K562 (cell line): ENCODE measurements around the gene CBX1. TPM values are rescaled to one million over a fixed set of nuclear protein-coding genes. Genes with fewer than 3 reads are reported as not detected.

Experiments used
- ATAC-seq: fragments of 200-7000 bp; cut with Tn5 transposase; 3 replicates; pipeline ENCODE4 v1.9.1; 2020; ENCODE audit warnings: moderate library complexity
- BruUV-seq: library from RNA; stranded (reverse); fragments of 400-500 nt; replicated peaks from 2 replicates; lab custom pipeline; 2021; lab: Mats Ljungman, UMichigan
- CTCF ChIA-PET: fragments of 300-600 bp; formaldehyde crosslinking; extraction: SDS; loops from one replicate; lab custom pipeline; 2021; ENCODE audit warnings: low intra/inter-chr PET ratio; lab: Yijun Ruan, JAX
- POLR2A ChIA-PET: fragments of 300-600, 350-650 bp; sonication (Branson Sonifier 250); formaldehyde crosslinking; extraction: SDS; loops from one replicate; lab custom pipeline; 2021; ENCODE audit warnings: antibody characterized with exemption, inconsistent platforms; lab: Yijun Ruan, JAX
- DNase-seq, 4 experiments: peaks; one replicate each; pipeline versions ENCODE4 v3.0.0 to v3.0.0-alpha.2; 2011 to 2018; ENCODE audit warnings: low spot score in 3 of 4, mixed read lengths in 3 of 4; ENCODE audit errors: extremely low read depth in 1 of 4
- FAIRE-seq: peaks from 2 replicates; lab custom pipeline; 2011; peaks lifted over from hg19 to GRCh38; lab: Jason Lieb, UNC
- H2AFZ ChIP-seq: 2 replicates; pipeline ENCODE4 v1.6.0; 2011; ENCODE audit warnings: low read depth, low read length, control low read depth, inconsistent platforms
- H3K27ac ChIP-seq: fragments of 200-600 bp; 3 replicates; pipeline ENCODE4 v1.8.0; 2011; ENCODE audit warnings: low read depth, mild to moderate bottlenecking, control low read depth, inconsistent platforms, low read length, moderate library complexity, mixed read lengths; ENCODE audit errors: extremely low read depth
- H3K27me3 ChIP-seq, 2 experiments: fragments of 300-600 bp in 1 of 2; 2 replicates in 1 of 2; 3 replicates in 1 of 2; pipeline versions ENCODE4 v1.6.0 to v1.8.0; 2011; ENCODE audit warnings: inconsistent platforms in 2 of 2, low read length in 2 of 2, mild to moderate bottlenecking in 1 of 2, mixed read lengths in 1 of 2, moderate library complexity in 1 of 2; ENCODE audit not compliant: control insufficient read depth in 2 of 2, insufficient read depth in 2 of 2
- H3K36me3 ChIP-seq: fragments of 300-600 bp; 3 replicates; pipeline ENCODE4 v1.8.0; 2011; ENCODE audit warnings: mild to moderate bottlenecking, low read length, inconsistent platforms; ENCODE audit not compliant: control insufficient read depth, insufficient read depth
- H3K4me1 ChIP-seq, 2 experiments: fragments of 200-600 bp in 1 of 2; replicated peaks in 1 of 2; 2 replicates in 1 of 2; 3 replicates in 1 of 2; pipeline versions ENCODE4 v1.5.1 to v1.8.0; 2011; ENCODE audit warnings: inconsistent platforms in 2 of 2, low read length in 2 of 2, mild to moderate bottlenecking in 1 of 2, mixed read lengths in 1 of 2, moderate library complexity in 1 of 2; ENCODE audit not compliant: control insufficient read depth in 2 of 2, insufficient read depth in 2 of 2
- H3K4me2 ChIP-seq: 2 replicates; pipeline ENCODE4 v1.6.1; 2011; ENCODE audit warnings: low read length, control low read depth, inconsistent platforms, mixed read lengths; ENCODE audit not compliant: insufficient read depth
- H3K4me3 ChIP-seq: fragments of 200-600 bp; sonication (generic), shearing (Covaris generic); 2 replicates; pipeline ENCODE4 v1.5.1; 2016; ENCODE audit warnings: control low read depth, inconsistent platforms
- H3K79me2 ChIP-seq: fragments of 200-600 bp; 3 replicates; pipeline ENCODE4 v1.8.0; 2011; ENCODE audit warnings: low read length, inconsistent platforms; ENCODE audit not compliant: control insufficient read depth, insufficient read depth
- H3K9ac ChIP-seq, 2 experiments: 2 replicates each; pipeline versions ENCODE4 v1.6.0 to v1.6.1; 2011; ENCODE audit warnings: low read depth in 2 of 2, low read length in 2 of 2, control low read depth in 1 of 2, inconsistent platforms in 1 of 2, mild to moderate bottlenecking in 1 of 2, mixed read lengths in 1 of 2; ENCODE audit not compliant: insufficient read depth in 1 of 2
- H3K9me1 ChIP-seq: one replicate; pipeline ENCODE4 v1.6.0; 2011; ENCODE audit warnings: inconsistent platforms, mild to moderate bottlenecking, low read length, moderate library complexity; ENCODE audit not compliant: control insufficient read depth, insufficient read depth
- H3K9me3 ChIP-seq: replicated peaks from 2 replicates; pipeline ENCODE4 v1.5.1; 2011; ENCODE audit warnings: low read depth, low read length, inconsistent platforms; ENCODE audit not compliant: control insufficient read depth, insufficient read depth
- H4K20me1 ChIP-seq: replicated peaks from 2 replicates; pipeline ENCODE4 v1.6.1; 2011; ENCODE audit warnings: low read length, inconsistent platforms, mixed read lengths; ENCODE audit not compliant: control insufficient read depth, insufficient read depth
- CBFB ChIP-seq: sonication (generic); formaldehyde crosslinking; IDR thresholded peaks from 2 replicates; pipeline ENCODE4 v1.4.0; 2020; ENCODE audit warnings: mild to moderate bottlenecking, missing genetic modification reagents
- CXXC5 ChIP-seq: fragments of 250-450 bp; sonication (Bioruptor Pico); IDR thresholded peaks from 2 replicates; pipeline ENCODE4 v1.8.0; 2022; ENCODE audit warnings: inconsistent platforms, mild to moderate bottlenecking, moderate library complexity
- DACH1 ChIP-seq: fragments of 450-650 bp; IDR thresholded peaks from 2 replicates; pipeline ENCODE4 v1.6.1; 2018; ENCODE audit not compliant: partially characterized antibody
- E2F3 ChIP-seq: fragments of 250-450 bp; sonication (Bioruptor Pico); IDR thresholded peaks from 2 replicates; pipeline ENCODE4 v1.4.0; 2020; ENCODE audit warnings: mild to moderate bottlenecking
- ELF2 ChIP-seq: fragments of 250-450 bp; sonication (Bioruptor Pico); IDR thresholded peaks from 2 replicates; pipeline ENCODE4 v1.5.0; 2021; ENCODE audit warnings: mild to moderate bottlenecking
- FOS ChIP-seq: IDR thresholded peaks from 3 replicates; pipeline ENCODE4 v1.6.1; 2011; ENCODE audit not compliant: insufficient read length; ENCODE audit errors: extremely low read depth
- FOXJ3 ChIP-seq: sonication (generic); formaldehyde crosslinking; IDR thresholded peaks from 2 replicates; pipeline ENCODE4 v1.4.0; 2020; ENCODE audit warnings: mild to moderate bottlenecking, missing genetic modification reagents
- HMGN3 ChIP-seq: IDR thresholded peaks from 2 replicates; pipeline ENCODE4 v1.6.1; 2011; ENCODE audit warnings: borderline replicate concordance, low read depth, mild to moderate bottlenecking, mixed read lengths, low read length; ENCODE audit not compliant: insufficient read length; ENCODE audit errors: extremely low read depth
- HNRNPLL ChIP-seq: fragments of 200-400 bp; formaldehyde crosslinking; IDR thresholded peaks from 2 replicates; pipeline ENCODE4 v1.6.1; 2017; ENCODE audit warnings: low read length, low read depth, mild to moderate bottlenecking; ENCODE audit not compliant: poor library complexity, severe bottlenecking
- POLR2G ChIP-seq: fragments of 200-400 bp; formaldehyde crosslinking; IDR thresholded peaks from 2 replicates; pipeline ENCODE4 v1.6.1; 2017; ENCODE audit warnings: low read depth, mild to moderate bottlenecking, antibody characterized with exemption, low read length, moderate library complexity
- RBFOX2 ChIP-seq: fragments of 200-400 bp; formaldehyde crosslinking; IDR thresholded peaks from 2 replicates; pipeline ENCODE4 v1.6.1; 2017; ENCODE audit warnings: low read depth, mild to moderate bottlenecking, low read length, moderate library complexity
- RCOR1 ChIP-seq, 2 experiments: IDR thresholded peaks; 2 replicates each; pipeline ENCODE4 v1.6.1; 2012; ENCODE audit warnings: low read depth in 2 of 2, low read length in 2 of 2, borderline replicate concordance in 1 of 2, improper control_type of control experiment in 1 of 2
- ZNF311 ChIP-seq: fragments of 250-450 bp; sonication (Bioruptor Pico); IDR thresholded peaks from 2 replicates; pipeline ENCODE4 v1.4.0; 2020; ENCODE audit warnings: mild to moderate bottlenecking, moderate library complexity
- WGBS: fragments of 100-300 bp; shearing (Covaris generic); methylation state at CpG from one replicate; pipeline ENCODE4 v1.1.6; 2016; ENCODE audit warnings: low coverage, mixed read lengths; ENCODE audit not compliant: insufficient coverage; ENCODE audit errors: missing lambda C conversion rate; 5-methylcytosine and 5-hydroxymethylcytosine counted together
- in situ Hi-C: fragments of 300-500 bp; cut with MboI; formaldehyde crosslinking; loops from 4 replicates; pipeline ENCODE4 v1.15.0; 2018; ENCODE audit warnings: inconsistent platforms, mixed read lengths
- intact Hi-C: fragments of 100-400 bp; cut with micrococcal nuclease; formaldehyde crosslinking; loops from 2 replicates; pipeline ENCODE4 v1.14.2; 2022
- polyA plus RNA-seq, 8 experiments: library from polyadenylated mRNA; depleted of rRNA in 4 of 8; stranded (reverse) in 5 of 8; unstranded in 3 of 8; fragments of >200 nt; fragmentation: Nextera tagmentation in 2 of 8; fragmentation: Illumina TruSeq in 1 of 8; extraction: Ambion mirVana in 2 of 8; extraction: Trizol in 1 of 8; gene quantifications; 2 replicates each; pipeline versions ENCODE4 v1.2.1 to v1.2.3, GENCODE V29; 2011 to 2014; ENCODE audit warnings: inconsistent platforms in 1 of 8, missing spikeins in 1 of 8
- total RNA-seq, 7 experiments: library from RNA; depleted of rRNA in 6 of 7; stranded (reverse); fragments of >200 nt in 6 of 7; fragmentation: Illumina TruSeq in 2 of 7; extraction: Trizol in 2 of 7; gene quantifications; 2 replicates each; pipeline versions ENCODE4 v1.2.1 to v1.2.3, GENCODE V29; 2011 to 2021; ENCODE audit warnings: low replicate concordance in 1 of 7
- TF ChIP-seq, protein P1 (sequence below): sonication (generic); formaldehyde crosslinking; IDR thresholded peaks from 2 replicates; pipeline ENCODE4 v1.8.1; 2023; ENCODE audit warnings: mild to moderate bottlenecking, missing genetic modification reagents
- TF ChIP-seq, protein P2 (sequence below): fragments of 200-800 bp; sonication (Bioruptor generic); IDR thresholded peaks from 2 replicates; pipeline ENCODE4 v1.6.1; 2017; ENCODE audit warnings: missing genetic modification characterization, missing compliant biosample characterization

The CBX1 gene
- total and polyA plus RNA-seq, 9 of the 15 experiments (the other 6 are each of a cell fraction or from before 2014, with no cell fraction given), result 10.6 to 95.7 (median 52.7) TPM

DNA sequence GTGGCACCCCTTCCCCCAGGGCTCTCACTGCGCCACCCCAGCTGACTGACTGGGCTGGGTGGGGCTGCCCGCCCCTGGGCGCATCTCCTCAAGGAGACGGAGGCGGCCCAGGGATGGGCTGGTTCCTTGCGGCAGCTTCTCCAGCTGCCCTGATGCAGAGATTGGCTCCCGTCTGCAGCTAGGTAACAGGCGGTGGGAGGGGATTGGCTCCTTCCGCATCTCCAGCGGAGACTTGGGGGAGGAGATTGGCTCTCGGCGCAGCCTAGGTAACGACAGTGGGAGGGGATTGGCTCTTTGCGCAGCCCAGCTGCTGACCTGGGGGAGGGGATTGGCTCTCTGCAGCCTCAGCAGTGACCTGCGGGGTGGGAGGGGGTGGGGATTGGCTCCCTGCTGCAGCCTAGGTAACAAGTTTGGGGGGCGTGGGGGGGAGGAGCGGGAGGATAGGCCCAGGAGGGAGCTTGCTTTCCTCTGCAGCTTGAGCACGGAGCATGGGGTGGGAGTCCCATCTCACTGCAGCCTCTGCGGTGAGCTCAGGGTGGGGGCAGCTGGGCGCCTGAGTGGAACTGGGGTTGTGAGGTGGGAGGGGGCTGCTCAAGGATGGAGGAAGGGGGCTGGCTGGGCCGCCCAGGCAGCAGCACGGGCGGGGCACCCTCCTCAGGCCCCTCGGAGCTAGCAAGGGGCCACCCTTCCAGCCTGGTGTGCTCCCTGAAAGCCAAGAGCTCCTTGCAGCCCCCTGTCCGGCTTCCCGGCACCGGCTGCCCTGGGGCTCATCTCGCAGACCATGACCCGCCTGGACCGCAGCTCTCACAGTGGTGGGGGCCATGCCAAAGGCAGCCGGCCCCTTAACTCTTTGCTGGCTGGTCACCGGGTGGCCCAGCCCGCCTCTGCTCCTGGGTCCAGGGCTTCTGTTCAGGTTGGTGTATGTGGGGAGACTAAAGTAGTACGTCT, 46.8 kb downstream of the CBX1 start:
- Histone ChIP-seq H3K4me1 (peaks cover 58 to 63% of the 10 kb centered on the region in 2 experiments), H3K79me2 (peaks cover 72% of the 10 kb centered on the region), H2AFZ (no peak overlapping the region), H3K9me1 (peaks cover 17% of the 10 kb centered on the region), H3K27ac (peak overlapping the region; percentile 67; the same call in 1 of the 3 replicates), H3K27me3 (no peaks in the 10 kb centered on the region), H3K4me2 (peak overlapping the region; percentile 35), H3K9me3 (no peaks in the 10 kb centered on the region), H3K4me3 (no peak overlapping the region; the same call in 1 of the 2 replicates), H3K36me3 (peaks cover 87% of the 10 kb centered on the region), H4K20me1 (peaks cover 34% of the 10 kb centered on the region), H3K9ac (peak overlapping the region; percentile 33 to 46; a peak in 3 of 4 replicates)
- ATAC-seq (peak; percentile 87), DNase-seq (peak; percentile 66 to 84 (median 74)), FAIRE-seq (peak; percentile 65)
- ChIA-PET POLR2A (interaction anchor here (0.6 to 6.5 kb wide), 10 partner anchors 8 to 1199 kb away, joined by 3 to 74 read pairs (median 4); partner anchors contain the start of gene NFE2L1), CTCF (no interaction called here)
- in situ Hi-C loops, result no loop called here
- intact Hi-C loops, result no loop called here
- BruUV-seq, result no TSS peak
- 56% methylated on average over 26 of the region's 34 CpGs for WGBS
- peak; percentile 61 for TF ChIP-seq POLR2G
- no peak for TF ChIP-seq E2F3 (CRISPR knock-in tag)
- peak; percentile 19; the same call in 1 of the 2 replicates for TF ChIP-seq ELF2 (CRISPR knock-in tag)
- peak; percentile 55 for TF ChIP-seq CXXC5 (CRISPR knock-in tag)
- TF ChIP-seq FOXJ3 (CRISPR knock-in tag), result no peak
- peak in 1 of 2 experiments; percentile 91; a peak in 2 of 4 replicates for TF ChIP-seq RCOR1 (IDR thresholded peaks at IDR 0.05; ENCODE audit: borderline replicate concordance in 1 of 2, low read depth in 2 of 2, low read length in 2 of 2)
- TF ChIP-seq ZNF311 (CRISPR knock-in tag), result 0 out of 2 replicates have a peak, but pooled peaks have one; percentile 22
- no peak for TF ChIP-seq CBFB (CRISPR knock-in tag)
- TF ChIP-seq, protein P1, sequence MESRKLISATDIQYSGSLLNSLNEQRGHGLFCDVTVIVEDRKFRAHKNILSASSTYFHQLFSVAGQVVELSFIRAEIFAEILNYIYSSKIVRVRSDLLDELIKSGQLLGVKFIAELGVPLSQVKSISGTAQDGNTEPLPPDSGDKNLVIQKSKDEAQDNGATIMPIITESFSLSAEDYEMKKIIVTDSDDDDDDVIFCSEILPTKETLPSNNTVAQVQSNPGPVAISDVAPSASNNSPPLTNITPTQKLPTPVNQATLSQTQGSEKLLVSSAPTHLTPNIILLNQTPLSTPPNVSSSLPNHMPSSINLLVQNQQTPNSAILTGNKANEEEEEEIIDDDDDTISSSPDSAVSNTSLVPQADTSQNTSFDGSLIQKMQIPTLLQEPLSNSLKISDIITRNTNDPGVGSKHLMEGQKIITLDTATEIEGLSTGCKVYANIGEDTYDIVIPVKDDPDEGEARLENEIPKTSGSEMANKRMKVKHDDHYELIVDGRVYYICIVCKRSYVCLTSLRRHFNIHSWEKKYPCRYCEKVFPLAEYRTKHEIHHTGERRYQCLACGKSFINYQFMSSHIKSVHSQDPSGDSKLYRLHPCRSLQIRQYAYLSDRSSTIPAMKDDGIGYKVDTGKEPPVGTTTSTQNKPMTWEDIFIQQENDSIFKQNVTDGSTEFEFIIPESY (CRISPR knock-in tag), result peak; percentile 63; the same call in 1 of the 2 replicates
- TF ChIP-seq DACH1, result peak; percentile 46
- TF ChIP-seq HMGN3, result peak; percentile 36
- TF ChIP-seq, protein P2, sequence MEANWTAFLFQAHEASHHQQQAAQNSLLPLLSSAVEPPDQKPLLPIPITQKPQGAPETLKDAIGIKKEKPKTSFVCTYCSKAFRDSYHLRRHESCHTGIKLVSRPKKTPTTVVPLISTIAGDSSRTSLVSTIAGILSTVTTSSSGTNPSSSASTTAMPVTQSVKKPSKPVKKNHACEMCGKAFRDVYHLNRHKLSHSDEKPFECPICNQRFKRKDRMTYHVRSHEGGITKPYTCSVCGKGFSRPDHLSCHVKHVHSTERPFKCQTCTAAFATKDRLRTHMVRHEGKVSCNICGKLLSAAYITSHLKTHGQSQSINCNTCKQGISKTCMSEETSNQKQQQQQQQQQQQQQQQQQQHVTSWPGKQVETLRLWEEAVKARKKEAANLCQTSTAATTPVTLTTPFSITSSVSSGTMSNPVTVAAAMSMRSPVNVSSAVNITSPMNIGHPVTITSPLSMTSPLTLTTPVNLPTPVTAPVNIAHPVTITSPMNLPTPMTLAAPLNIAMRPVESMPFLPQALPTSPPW (CRISPR knock-in tag), result peak; percentile 45; the same call in 1 of the 2 replicates
- peak; percentile 82 for TF ChIP-seq FOS
- peak; percentile 41 for TF ChIP-seq HNRNPLL
- TF ChIP-seq RBFOX2, result peak; percentile 73
